HEK293 (cell line): ENCODE measurements around the gene OSTM1.

Source experiments
- CTCF ChIA-PET: fragments of 350-600 bp; formaldehyde crosslinking; extraction: SDS; loops from one replicate; lab custom pipeline; 2021; ENCODE audit warnings: antibody characterized with exemption; lab: Yijun Ruan, JAX
- POLR2A ChIA-PET: fragments of 300-600 bp; formaldehyde crosslinking; extraction: SDS; loops from one replicate; lab custom pipeline; 2020; ENCODE audit warnings: antibody characterized with exemption, inconsistent platforms; lab: Yijun Ruan, JAX
- H3K27ac ChIP-seq: fragments of 200-500 bp; sonication (Bioruptor generic); 2 replicates; pipeline ENCODE4 v1.5.1; 2014; ENCODE audit warnings: low read depth, low read length, control low read depth, inconsistent platforms; ENCODE audit errors: extremely low read depth
- H3K36me3 ChIP-seq, 2 experiments: fragments of 200-500 bp in 1 of 2; sonication (Bioruptor generic) in 1 of 2; 1 replicate in 1 of 2; 2 replicates in 1 of 2; pipeline ENCODE4 v1.5.1; 2014 to 2017; ENCODE audit warnings: inconsistent platforms in 2 of 2, low read length in 2 of 2; ENCODE audit not compliant: control insufficient read depth in 2 of 2, insufficient read depth in 1 of 2
- H3K4me1 ChIP-seq: fragments of 200-500 bp; sonication (Bioruptor generic); 2 replicates; pipeline ENCODE4 v1.5.1; 2014; ENCODE audit warnings: mild to moderate bottlenecking, low read length, inconsistent platforms; ENCODE audit not compliant: control insufficient read depth, insufficient read depth
- H3K4me3 ChIP-seq: 2 replicates; pipeline ENCODE4 v1.5.1; 2011; ENCODE audit warnings: low read depth, mild to moderate bottlenecking, control low read depth, low read length, moderate library complexity
- H3K9me3 ChIP-seq: fragments of 200-500 bp; sonication (Bioruptor generic); 2 replicates; pipeline ENCODE4 v1.5.1; 2014; ENCODE audit warnings: low read depth, low read length, inconsistent platforms; ENCODE audit not compliant: control insufficient read depth, insufficient read depth
- FEZF1 ChIP-seq: fragments of 450-650 bp; formaldehyde crosslinking; IDR thresholded peaks from 2 replicates; pipeline ENCODE4 v1.5.1; 2016; ENCODE audit warnings: missing biosample characterization, missing genetic modification characterization
- GFI1B ChIP-seq: fragments of 450-650 bp; formaldehyde crosslinking; IDR thresholded peaks from 2 replicates; pipeline ENCODE4 v1.5.1; 2016; ENCODE audit warnings: missing biosample characterization, missing genetic modification characterization
- GLI2 ChIP-seq: fragments of 450-650 bp; formaldehyde crosslinking; IDR thresholded peaks from 2 replicates; pipeline ENCODE4; 2017; ENCODE audit warnings: missing biosample characterization, missing genetic modification characterization, low read depth, borderline replicate concordance
- IKZF3 ChIP-seq: fragments of 450-650 bp; IDR thresholded peaks from 2 replicates; pipeline ENCODE4 v1.5.0; 2018; ENCODE audit warnings: missing biosample characterization, mild to moderate bottlenecking, missing genetic modification characterization, moderate library complexity
- MZF1 ChIP-seq: fragments of 450-650 bp; formaldehyde crosslinking; IDR thresholded peaks from 2 replicates; pipeline ENCODE4 v1.5.1; 2017; ENCODE audit warnings: missing biosample characterization, missing genetic modification characterization, borderline replicate concordance
- OVOL3 ChIP-seq: fragments of 450-650 bp; formaldehyde crosslinking; IDR thresholded peaks from 2 replicates; pipeline ENCODE4 v1.5.1; 2016; ENCODE audit warnings: missing biosample characterization, missing genetic modification characterization
- SETDB1 ChIP-seq: IDR thresholded peaks from one replicate; pipeline ENCODE4 v1.6.1; 2017; ENCODE audit warnings: mild to moderate bottlenecking, low read length, moderate library complexity, mixed read lengths; ENCODE audit not compliant: insufficient read length
- SP2 ChIP-seq: fragments of 450-650 bp; formaldehyde crosslinking; IDR thresholded peaks from 2 replicates; pipeline ENCODE4 v1.5.1; 2016; ENCODE audit warnings: missing biosample characterization, missing genetic modification characterization
- SP7 ChIP-seq: fragments of 450-650 bp; formaldehyde crosslinking; IDR thresholded peaks from 2 replicates; pipeline ENCODE4 v1.5.1; 2016; ENCODE audit warnings: missing biosample characterization, missing genetic modification characterization
- TRIM28 ChIP-seq: IDR thresholded peaks from 2 replicates; pipeline ENCODE4 v1.6.1; 2011; ENCODE audit warnings: low read length, control low read depth, borderline replicate concordance
- ZBTB17 ChIP-seq: fragments of 450-650 bp; formaldehyde crosslinking; IDR thresholded peaks from 2 replicates; pipeline ENCODE4 v1.5.1; 2016; ENCODE audit warnings: missing biosample characterization, missing genetic modification characterization
- ZEB2 ChIP-seq: fragments of 450-650 bp; formaldehyde crosslinking; IDR thresholded peaks from 2 replicates; pipeline ENCODE4 v1.5.1; 2016; ENCODE audit warnings: missing biosample characterization, missing genetic modification characterization
- ZNF146 ChIP-seq: fragments of 450-650 bp; formaldehyde crosslinking; IDR thresholded peaks from 2 replicates; pipeline ENCODE4 v1.5.1; 2016; ENCODE audit warnings: missing biosample characterization, missing genetic modification characterization
- ZNF157 ChIP-seq: fragments of 450-650 bp; formaldehyde crosslinking; IDR thresholded peaks from 2 replicates; pipeline ENCODE4 v1.5.1; 2016; ENCODE audit warnings: missing biosample characterization, missing genetic modification characterization
- ZNF2 ChIP-seq: fragments of 450-650 bp; formaldehyde crosslinking; IDR thresholded peaks from 2 replicates; pipeline ENCODE4 v1.5.1; 2016; ENCODE audit warnings: missing biosample characterization, missing genetic modification characterization
- ZNF366 ChIP-seq: fragments of 450-650 bp; formaldehyde crosslinking; conservative IDR thresholded peaks from 2 replicates; pipeline ENCODE4 v1.5.1; 2016; ENCODE audit warnings: missing biosample characterization, missing genetic modification characterization
- ZNF561 ChIP-seq: fragments of 450-650 bp; IDR thresholded peaks from 2 replicates; pipeline ENCODE4 v1.5.1; 2018; ENCODE audit warnings: missing biosample characterization, missing genetic modification characterization, borderline replicate concordance
- ZNF624 ChIP-seq: fragments of 450-650 bp; formaldehyde crosslinking; IDR thresholded peaks from 2 replicates; pipeline ENCODE4 v1.5.1; 2017; ENCODE audit warnings: missing biosample characterization, missing genetic modification characterization
- ZNF629 ChIP-seq: fragments of 450-650 bp; formaldehyde crosslinking; IDR thresholded peaks from 2 replicates; pipeline ENCODE4 v1.5.1; 2017; ENCODE audit warnings: missing biosample characterization, missing genetic modification characterization
- ZNF654 ChIP-seq: fragments of 450-650 bp; formaldehyde crosslinking; IDR thresholded peaks from 2 replicates; pipeline ENCODE4 v1.5.1; 2016; ENCODE audit warnings: low read depth, missing biosample characterization, missing genetic modification characterization
- ZNF791 ChIP-seq: fragments of 450-650 bp; formaldehyde crosslinking; IDR thresholded peaks from 2 replicates; pipeline ENCODE4 v1.5.1; 2016; ENCODE audit warnings: missing biosample characterization, missing genetic modification characterization
- ZNF792 ChIP-seq: fragments of 450-650 bp; formaldehyde crosslinking; IDR thresholded peaks from 2 replicates; pipeline ENCODE4 v1.5.1; 2016; ENCODE audit warnings: missing biosample characterization, missing genetic modification characterization
- ZNF830 ChIP-seq: fragments of 450-650 bp; IDR thresholded peaks from 2 replicates; pipeline ENCODE4 v1.5.0; 2018; ENCODE audit warnings: missing biosample characterization, missing genetic modification characterization, low read depth, mild to moderate bottlenecking, moderate library complexity
- ZXDB ChIP-seq: fragments of 450-650 bp; formaldehyde crosslinking; IDR thresholded peaks from 2 replicates; pipeline ENCODE4 v1.5.1; 2016; ENCODE audit warnings: missing biosample characterization, missing genetic modification characterization
- TF ChIP-seq, protein P1 (sequence below): fragments of 450-650 bp; formaldehyde crosslinking; IDR thresholded peaks from 2 replicates; pipeline ENCODE4; 2016; ENCODE audit warnings: missing biosample characterization, missing genetic modification characterization
- TF ChIP-seq, protein P2 (sequence below): fragments of 450-650 bp; IDR thresholded peaks from 2 replicates; pipeline ENCODE4 v1.5.1; 2018; ENCODE audit warnings: missing biosample characterization, mild to moderate bottlenecking, missing genetic modification characterization

OSTM1 gene

DNA sequence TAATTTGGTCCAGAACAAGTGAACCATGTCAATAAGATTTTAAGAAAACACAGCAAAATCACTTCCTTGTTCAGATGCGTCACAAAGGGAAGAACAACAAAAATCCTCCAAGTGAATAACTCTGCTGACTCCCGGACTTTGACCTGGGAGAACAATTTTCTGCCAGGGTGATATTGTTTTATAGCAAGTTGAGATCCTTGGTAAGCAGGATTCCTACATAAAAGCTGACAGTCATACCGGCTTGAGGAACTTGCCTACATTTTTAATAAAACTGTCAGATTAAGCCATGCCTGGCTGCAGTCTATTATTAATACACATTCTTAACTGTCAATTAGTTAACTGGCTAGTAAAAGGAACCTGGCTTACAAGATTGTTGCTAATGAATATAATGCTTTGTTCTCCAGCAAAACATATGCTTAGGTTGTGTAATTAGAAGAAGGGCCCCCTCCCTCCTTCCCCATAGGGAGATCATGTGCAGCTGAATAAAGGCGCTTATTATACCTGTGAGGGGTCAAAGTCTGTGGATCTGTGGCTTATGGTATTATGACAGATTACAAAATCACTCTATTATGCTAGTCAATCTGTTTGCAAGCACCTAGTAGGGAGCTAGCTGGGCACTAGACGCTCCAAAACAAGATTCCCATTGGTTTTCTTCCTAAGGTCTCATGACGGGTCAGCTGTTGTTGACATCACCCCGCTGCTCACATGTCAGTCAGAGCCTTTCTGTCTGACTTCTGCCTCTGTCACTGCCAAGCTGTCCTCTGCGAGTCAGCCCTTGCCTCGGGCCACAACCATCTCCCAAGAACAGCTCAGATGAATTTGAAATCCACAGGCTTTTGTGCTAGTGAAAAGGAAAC lies 71.9 kb downstream of the OSTM1 start:
- CTCF ChIA-PET, result interaction anchor here (0.5 to 1.1 kb wide), 2 partner anchors 47 to 720 kb away, joined by 3 to 4 read pairs; no protein-coding TSS in a partner anchor
- POLR2A ChIA-PET, result interaction anchor here (0.7 kb wide), 1 partner anchor 293 kb away, joined by 3 read pairs; no protein-coding TSS in a partner anchor
- Histone ChIP-seq H3K9me3 (no peaks in the 10 kb centered on the region), H3K4me1 (no peaks in the 10 kb centered on the region), H3K27ac (no peak overlapping the region)
- TF ChIP-seq SETDB1 (peak; percentile 38), GFI1B (tag by site-specific recombination) (no peak), TRIM28 (0 out of 2 replicates have a peak, but pooled peaks have one; percentile 26), ZNF366 (peak; percentile 74), ZBTB17 (tag by site-specific recombination) (peak; percentile 30; the same call in 1 of the 2 replicates), ZXDB (tag by site-specific recombination) (no peak), ZNF561 (tag by site-specific recombination) (no peak), ZNF791 (tag by site-specific recombination) (no peak), SP7 (tag by site-specific recombination) (peak; percentile 86), MZF1 (tag by site-specific recombination) (no peak), ZNF629 (tag by site-specific recombination) (peak; percentile 50), FEZF1 (tag by site-specific recombination) (peak; percentile 74), SP2 (tag by site-specific recombination) (peak; percentile 26; the same call in 1 of the 2 replicates)
- TF ChIP-seq, all 188 proteins: peak for 8
- Histone ChIP-seq H3K36me3 (no peaks in the 10 kb centered on the region), H3K4me3 (no peak overlapping the region)

DNA sequence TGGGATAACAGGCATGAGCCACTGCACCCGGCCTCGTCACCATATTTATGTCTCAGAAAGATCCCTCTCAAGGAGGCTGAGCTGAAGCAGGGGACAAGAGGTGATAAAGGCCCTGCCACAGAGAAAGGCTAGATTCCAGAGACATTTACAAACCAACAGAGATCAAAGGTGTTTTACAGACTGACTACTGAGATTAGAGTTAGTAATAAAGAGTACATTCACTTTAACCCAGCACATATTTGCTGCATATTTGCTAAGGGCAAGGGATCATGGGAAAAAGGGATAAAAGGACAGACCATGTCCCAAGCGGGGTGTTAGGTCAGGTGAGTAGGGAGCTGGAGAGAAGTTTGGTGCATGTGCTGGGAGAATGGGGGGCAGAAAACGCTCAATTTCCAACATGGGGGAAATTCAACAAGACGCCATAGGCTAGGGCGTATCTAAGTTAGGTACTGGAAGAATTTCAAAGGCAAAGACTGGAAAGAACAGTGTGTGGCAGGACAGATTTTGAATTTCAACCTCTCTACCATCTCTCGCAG lies 72.8 kb downstream of the OSTM1 start:
- ChIA-PET POLR2A (no interaction called here), CTCF (interaction anchor here (0.7 kb wide), 1 partner anchor 1139 kb away, joined by 3 read pairs; no protein-coding TSS in a partner anchor)
- TF ChIP-seq GLI2 (tag by site-specific recombination) (no peak), ZNF146 (tag by site-specific recombination) (no peak), IKZF3 (tag by site-specific recombination) (no peak), ZNF830 (tag by site-specific recombination) (no peak), ZNF2 (tag by site-specific recombination) (no peak), ZNF654 (no peak), ZEB2 (tag by site-specific recombination) (no peak), ZNF157 (no peak), OVOL3 (tag by site-specific recombination) (no peak), ZNF624 (tag by site-specific recombination) (no peak), GFI1B (tag by site-specific recombination) (no peak), ZNF792 (tag by site-specific recombination) (no peak)
- TF ChIP-seq, protein P1, sequence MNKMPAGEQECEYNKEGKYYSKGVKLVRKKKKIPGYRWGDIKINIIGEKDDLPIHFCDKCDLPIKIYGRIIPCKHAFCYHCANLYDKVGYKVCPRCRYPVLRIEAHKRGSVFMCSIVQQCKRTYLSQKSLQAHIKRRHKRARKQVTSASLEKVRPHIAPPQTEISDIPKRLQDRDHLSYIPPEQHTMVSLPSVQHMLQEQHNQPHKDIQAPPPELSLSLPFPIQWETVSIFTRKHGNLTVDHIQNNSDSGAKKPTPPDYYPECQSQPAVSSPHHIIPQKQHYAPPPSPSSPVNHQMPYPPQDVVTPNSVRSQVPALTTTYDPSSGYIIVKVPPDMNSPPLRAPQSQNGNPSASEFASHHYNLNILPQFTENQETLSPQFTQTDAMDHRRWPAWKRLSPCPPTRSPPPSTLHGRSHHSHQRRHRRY (tag by site-specific recombination), result no peak
- TF ChIP-seq, protein P2, sequence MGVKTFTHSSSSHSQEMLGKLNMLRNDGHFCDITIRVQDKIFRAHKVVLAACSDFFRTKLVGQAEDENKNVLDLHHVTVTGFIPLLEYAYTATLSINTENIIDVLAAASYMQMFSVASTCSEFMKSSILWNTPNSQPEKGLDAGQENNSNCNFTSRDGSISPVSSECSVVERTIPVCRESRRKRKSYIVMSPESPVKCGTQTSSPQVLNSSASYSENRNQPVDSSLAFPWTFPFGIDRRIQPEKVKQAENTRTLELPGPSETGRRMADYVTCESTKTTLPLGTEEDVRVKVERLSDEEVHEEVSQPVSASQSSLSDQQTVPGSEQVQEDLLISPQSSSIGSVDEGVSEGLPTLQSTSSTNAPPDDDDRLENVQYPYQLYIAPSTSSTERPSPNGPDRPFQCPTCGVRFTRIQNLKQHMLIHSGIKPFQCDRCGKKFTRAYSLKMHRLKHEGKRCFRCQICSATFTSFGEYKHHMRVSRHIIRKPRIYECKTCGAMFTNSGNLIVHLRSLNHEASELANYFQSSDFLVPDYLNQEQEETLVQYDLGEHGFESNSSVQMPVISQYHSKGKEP (tag by site-specific recombination), result no peak

More for the DNA sequence above, 72.8 kb downstream of the OSTM1 start:
- H3K4me1 ChIP-seq, result no peaks in the 10 kb centered on the region
- no peak overlapping the region for H3K4me3 ChIP-seq
- H3K27ac ChIP-seq, result no peak overlapping the region
- H3K9me3 ChIP-seq, result no peaks in the 10 kb centered on the region
- H3K36me3 ChIP-seq, result no peaks in the 10 kb centered on the region
